ENCODE data around the gene SLC4A2.

Gene SLC4A2

DNA sequence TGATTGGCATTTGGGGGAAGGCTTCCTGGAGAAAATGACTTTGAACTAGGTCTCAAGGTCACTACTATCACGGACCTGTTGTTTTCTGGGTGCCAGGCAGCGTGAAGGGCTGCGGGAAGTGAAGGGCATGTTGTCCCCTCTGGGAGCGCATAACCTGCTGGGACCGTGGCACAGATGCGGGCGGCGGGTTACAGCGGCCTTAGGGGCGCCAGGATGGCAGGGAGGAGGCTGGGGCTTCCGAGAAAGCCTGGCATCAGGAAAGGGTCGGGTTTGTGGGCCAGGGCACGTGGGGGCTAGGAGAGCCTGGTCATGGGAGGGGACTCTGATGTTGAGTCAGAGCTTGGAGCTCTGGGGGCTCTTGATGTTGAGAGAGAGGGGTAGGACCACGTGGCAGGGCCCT, 6.1 kb downstream of the SLC4A2 start:
- DNase-seq, result no peak

GRCh38 chr7:151066273-151066974, 7.0 kb downstream of the SLC4A2 start:
- no peak for DNase-seq

GRCh38 chr7:151068069-151068773, 8.8 kb downstream of the SLC4A2 start:
- DNase-seq, result no peak

GRCh38 chr7:151069841-151070573, 10.6 kb downstream of the SLC4A2 start:
- DNase-seq, result no peak

GRCh38 chr7:151070574-151070960, 11.2 kb downstream of the SLC4A2 start:
- no peak for DNase-seq

DNA sequence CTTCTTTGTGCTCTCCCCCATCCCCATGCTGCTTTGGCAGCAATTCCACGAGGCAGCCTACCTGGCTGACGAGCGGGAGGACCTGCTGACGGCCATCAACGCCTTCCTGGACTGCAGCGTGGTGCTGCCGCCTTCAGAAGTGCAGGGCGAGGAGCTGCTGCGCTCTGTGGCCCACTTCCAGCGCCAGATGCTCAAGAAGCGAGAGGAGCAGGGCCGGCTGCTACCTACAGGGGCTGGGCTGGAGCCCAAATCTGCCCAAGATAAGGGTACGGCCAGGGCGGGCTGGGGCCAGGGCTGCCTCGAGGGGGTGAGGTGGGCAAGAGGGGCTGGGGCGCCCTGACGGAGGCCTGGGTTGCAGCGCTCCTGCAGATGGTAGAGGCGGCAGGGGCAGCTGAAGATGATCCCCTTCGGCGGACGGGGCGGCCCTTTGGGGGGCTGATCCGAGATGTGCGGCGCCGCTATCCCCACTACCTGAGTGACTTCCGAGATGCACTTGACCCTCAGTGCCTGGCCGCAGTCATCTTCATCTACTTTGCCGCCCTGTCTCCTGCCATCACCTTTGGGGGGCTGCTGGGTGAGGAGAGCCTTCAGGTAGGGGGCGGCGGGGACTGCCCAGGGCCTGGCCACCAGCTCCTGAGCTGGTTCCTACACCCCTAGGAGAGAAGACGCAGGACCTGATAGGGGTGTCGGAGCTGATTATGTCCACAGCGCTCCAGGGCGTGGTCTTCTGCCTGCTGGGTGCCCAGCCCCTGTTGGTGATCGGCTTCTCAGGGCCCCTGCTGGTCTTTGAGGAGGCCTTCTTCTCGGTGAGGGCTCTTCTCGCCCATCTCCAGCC, 11.9 kb downstream of the SLC4A2 start:
- no peak for DNase-seq

GRCh38 chr7:151073990-151074389, 14.6 kb downstream of the SLC4A2 start:
- no peak for DNase-seq

DNA sequence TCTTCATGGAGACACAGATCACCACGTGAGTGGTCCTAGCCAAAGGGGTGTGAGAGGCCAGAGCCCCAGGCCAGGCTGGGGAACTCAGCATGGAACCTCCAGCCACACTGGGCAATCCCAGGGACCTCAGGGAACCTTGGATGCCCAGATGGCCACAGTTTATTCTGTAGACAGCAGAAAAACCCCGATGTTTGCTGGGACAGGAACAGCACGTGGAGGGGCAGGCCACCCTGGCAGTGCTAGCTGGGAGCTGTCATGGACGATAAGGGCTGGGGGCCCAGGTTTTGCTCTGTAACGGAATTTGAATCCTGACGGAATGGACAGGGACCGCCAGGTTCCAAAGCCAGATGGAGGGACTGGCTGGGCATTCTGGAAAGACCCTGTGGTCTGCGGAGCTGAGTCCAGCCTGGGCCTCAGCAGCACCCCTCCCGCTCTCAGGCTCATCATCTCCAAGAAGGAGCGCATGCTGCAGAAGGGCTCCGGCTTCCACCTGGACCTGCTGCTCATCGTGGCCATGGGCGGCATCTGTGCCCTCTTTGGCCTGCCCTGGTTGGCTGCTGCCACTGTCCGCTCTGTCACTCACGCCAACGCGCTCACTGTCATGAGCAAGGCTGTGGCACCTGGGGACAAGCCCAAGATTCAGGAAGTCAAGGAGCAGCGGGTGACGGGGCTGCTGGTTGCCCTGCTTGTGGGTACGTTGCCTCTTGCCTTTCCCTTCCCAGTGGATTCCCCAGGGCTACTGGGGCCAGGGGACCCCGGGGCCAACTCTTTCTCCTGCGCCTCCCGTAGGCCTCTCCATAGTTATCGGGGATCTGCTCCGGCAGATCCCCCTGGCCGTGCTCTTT, 15.7 kb downstream of the SLC4A2 start:
- no peak for DNase-seq

- no peak for DNase-seq
Measured at GRCh38 chr7:151075662-151075971, 16.2 kb downstream of the SLC4A2 start.

GRCh38 chr7:151075978-151076426, 16.6 kb downstream of the SLC4A2 start:
- DNase-seq, result no peak

DNA sequence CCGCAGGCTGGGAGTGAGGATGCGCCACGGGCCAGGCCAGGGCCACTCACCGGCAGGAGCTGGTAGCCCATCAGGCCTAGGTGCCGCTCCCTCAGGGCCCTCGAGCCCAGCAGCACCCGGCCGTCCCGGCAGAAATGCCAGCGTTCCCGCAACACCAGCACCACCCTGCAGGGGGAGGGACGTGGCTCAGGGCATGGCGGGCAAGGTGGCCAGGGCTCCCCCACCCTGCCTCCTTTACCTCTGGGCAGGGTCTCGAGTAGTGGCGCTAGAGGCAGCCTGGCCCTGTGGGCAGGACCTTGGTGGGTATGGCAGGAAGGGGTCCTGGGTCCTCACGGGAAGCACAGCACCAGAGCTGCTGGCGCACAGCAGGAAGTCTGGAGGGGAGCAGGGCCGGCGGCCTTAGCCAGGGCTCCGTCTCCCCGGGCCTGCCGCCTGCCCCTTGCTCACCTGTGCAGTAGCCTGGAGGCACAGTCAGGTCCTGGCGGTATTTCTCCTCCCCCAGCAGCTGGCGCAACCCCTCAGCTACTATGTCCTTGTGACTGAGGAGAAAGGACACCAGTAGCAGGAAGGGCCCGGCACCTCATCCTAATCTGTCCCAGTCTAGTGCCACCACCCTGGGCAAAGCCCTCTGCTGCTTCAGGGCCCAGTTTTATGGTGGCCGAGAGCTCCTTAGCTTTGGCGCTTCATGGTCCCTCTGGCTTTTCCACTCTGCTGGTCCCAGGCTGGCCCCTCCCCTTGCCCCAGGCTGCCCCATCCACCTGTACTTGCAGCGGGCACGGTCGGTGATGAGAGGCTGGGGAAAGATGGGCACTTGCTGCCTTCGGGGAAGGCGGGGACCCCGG, 17.7 kb downstream of the SLC4A2 start:
- DNase-seq, result peak in 1 of 2 experiments; percentile 22

DNA sequence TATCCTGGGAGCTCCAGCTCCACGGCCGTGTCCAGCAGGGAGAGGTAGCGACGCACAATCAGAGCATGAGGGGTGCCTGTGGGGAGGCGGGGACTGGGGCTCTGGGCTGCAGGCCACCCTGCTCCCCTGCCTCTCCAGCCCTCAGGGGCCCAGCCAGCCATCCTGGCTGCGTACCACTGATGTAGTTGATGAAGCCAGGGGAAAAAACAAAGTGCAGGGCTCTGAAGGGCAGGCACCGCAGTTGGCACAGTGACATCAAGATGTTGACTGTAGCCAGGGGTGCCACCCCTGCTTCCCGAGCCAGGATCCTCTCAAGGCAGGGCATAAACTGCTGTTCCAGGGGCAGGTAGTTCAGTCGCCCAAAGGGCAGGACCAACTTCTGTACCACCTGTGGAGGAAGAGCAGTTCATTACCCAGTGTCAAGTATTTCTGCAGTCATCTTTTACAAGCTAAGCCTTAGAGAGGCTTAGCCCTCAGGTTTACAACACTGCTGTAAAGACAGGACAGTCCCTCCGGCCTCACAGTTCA, 18.4 kb downstream of the SLC4A2 start:
- no peak for DNase-seq

DNA sequence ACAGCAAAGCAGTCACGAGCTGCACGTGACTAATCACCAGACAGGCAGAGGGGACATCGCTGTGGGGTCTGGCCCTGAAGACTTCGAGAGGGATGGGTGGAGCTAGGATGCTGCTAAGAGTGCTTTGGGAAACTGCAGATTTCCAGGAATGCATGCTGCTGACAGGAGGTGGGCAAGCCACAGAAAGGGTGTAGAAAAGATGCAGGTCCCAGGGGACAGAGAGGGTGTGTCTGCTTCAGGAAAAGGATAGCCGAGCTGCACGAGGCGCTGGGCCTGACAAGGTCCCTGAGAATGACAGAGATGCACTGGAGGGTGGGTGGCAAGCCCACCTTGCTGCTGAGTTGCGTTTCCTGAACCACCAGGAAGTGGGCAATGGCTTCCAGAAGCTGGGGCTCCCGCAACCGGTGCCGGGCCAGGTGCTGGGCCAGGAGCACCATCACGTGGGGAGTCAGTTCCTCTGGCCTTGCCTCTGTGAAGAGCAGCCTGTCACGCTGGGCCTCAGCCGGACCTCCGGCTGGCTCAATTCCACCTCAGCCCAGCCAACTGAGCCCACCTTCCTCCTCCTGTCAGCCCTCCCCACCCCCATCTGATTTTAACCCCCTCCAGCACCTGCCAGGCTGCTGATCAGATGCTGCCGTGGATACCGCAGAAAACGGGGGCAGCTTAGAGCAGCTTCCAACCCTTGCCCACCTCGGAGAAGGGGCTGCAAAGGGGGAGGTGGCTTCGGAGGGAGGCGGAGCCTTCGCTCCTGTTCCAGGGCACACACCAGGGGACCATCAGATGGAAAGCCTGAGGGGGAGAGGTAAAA, 19.0 kb downstream of the SLC4A2 start:
- no peak for DNase-seq

- no peak for DNase-seq
Measured at GRCh38 chr7:151079199-151079910, 20.0 kb downstream of the SLC4A2 start.

DNA sequence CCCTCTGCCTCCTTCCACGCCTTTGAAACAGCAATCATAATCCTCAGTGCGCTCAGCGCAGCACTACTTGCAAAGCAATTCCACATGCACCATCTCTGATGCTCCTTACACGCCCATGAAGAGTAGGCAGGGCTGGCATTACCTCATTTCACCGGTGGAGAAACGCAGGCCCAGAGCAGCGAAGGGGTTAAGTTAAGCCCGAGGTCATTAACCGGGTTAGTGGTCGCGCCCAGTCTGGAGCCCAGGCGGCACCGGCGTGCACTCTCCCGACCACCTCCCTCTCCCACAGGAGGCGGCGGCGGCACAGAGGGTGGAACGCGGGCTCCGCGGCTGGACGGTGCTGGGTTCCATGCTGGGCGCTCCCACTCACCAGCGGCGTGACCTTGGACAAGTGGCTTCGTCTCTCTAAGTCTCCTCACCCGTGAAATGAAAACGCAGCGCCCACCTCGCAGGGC, 20.7 kb downstream of the SLC4A2 start:
- no peak for DNase-seq

GRCh38 chr7:151080522-151081169, 21.3 kb downstream of the SLC4A2 start, which contains the start of gene FASTK:
FASTK (minus strand) TSS chr7:151080809; CDS start chr7:151080766, 43 bp downstream.
- peak; percentile 95 to 96 for DNase-seq

DNA sequence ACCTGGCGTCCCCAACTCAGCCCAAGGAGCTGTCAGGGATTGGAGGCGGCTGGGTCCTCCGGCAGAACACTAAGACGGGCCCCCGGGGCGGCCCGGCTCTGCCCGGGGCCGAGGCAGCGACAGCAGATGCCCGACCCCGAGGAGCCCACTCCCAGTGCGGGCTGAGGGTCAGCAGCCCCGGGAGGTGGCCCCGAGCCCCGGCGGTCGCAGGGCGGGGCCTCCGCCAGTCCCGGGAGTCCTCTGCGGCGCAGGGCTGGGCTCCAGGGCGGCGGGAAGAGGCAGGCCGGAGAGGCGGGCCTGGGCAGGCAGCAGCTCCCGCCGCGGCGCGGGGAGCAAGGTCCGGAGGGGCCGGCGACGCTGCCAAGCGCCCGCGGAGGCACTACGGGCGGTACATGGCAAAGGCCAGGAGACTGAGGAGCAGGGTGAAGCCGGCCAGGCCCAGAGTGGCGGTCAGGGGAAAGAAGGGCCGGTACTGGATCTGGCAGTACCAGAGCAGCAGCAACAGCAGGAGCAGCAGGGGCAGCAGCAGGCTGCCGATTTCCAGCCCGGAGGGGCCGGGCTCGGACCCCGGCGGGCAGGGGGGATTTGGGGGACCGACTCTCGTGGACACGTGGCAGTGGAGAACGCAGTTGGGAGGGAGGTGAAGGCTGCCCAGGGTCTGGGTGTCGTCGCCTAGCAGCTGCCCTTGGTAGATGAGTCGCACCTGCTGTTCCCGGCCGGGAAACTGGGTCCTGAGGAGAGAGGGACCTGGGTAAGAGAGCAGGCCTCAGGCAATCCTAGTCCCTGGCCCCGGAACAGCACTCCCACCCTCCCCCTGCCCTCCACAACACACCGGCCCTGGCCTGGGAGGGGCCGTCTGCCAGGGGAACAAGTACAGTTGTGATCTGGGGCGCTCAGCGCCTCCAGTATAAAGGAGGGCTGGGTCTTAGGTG, 22.0 kb downstream of the SLC4A2 start:
- DNase-seq, result peak; percentile 47 to 72

Measured in NCI-H2081 (cell line).